GM19324 (cell line): Measurements from ENCODE around the gene CBR4.
A peak's percentile ranks its signal among the peaks of the same experiment; 100 is the strongest.
"Not testable (repeated sequence)": the region's sequence is repeated elsewhere in the genome, so short reads cannot be mapped to it uniquely, and the experiment has no call there.

ENCODE experiments used
- ATAC-seq: cut with Tn5 transposase; IDR thresholded peaks from one replicate; pipeline ENCODE4 v1.9.1; 2021; ENCODE audit warnings: mild to moderate bottlenecking, moderate library complexity; ENCODE audit not compliant: unreplicated experiment, low FRiP score

CBR4 gene

DNA sequence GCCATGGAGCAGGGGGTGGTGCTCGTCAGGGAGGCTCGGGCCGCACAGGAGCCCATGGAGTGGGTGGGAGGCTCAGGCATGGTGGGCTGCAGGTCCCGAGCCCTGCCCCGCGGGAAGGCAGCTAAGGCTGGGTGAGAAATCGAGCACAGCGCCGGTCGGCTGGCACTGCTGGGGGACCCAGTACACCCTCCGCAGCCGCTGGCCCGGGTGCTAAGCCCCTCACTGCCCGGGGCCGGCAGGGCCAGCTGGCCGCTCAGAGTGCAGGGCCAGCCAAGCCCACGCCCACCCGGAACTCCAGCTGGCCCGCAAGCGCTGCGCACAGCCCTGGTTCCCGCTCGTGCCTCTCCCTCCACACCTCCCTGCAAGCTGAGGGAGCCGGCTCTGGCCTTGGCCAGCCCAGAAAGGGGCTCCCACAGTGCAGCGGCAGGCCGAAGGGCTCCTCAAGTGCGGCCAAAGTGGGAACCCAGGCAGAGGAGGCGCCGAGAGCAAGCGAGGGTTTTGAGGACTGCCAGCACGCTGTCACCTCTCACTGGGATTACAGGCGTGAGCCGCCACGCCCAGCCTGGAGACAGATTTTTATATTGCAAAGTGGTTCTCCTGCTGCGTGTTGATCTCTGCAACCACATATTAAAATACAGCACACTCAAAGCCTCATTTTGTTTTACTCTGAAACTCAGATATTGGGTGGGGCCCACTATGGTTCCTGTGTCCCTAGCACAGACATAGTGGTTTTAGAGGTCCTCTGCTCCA lies 26.0 kb upstream of the CBR4 start:
- not testable (repeated sequence) for ATAC-seq

DNA sequence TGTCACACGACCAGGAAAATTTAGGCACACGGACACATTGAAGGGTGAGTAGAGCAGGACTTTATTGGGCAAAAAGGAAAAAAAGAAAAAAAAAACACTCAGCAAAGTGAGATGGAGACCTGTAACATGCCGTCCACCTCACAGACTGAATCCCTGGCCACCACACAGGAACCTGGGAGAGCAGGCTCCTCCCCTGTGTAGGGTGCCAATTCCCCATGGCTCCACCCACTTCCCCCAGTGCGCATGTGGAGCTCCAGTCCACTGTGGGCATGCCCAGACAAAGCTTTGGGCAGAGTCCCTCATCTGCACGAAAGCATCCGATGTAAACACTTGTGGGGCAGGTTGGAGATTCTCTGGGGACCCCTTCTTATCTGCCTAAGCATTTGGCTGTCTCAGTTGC lies 23.6 kb upstream of the CBR4 start:
- ATAC-seq, result no peak

DNA sequence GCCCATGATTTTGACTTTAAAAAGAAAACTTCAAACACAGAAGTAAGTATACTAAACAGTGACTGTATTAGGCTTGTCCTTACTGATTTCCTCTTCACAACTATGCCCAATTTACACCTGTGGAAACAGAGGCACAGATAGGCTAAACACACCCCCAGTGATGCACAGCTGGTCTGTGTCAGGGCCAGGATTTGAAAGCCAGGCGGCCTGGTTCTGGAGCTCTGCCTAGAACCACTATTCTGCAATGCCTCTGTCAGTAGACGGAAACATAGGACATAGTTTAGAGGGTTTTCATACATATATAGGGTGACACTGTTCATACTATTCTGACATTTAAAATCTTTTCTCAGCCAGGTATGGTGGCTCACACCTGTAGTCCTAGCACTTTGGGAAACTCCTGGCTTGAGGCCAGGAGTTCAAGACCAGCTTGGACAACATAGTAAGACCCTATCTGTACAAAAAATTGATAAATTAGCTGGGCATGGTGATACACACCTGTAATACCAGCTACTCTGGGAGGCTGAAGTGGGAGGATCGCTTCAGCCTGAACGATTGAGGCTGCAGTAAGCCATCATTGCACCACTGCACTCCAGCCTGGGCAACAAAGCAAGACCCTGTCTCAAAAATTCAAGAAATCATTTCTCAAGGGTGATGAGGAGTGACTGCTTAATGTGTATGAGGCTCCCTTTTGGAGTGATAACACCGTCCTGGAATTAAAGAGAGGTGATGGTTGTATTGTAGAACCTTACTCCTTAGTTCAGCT lies 23.0 kb upstream of the CBR4 start:
- ATAC-seq, result no peak

DNA sequence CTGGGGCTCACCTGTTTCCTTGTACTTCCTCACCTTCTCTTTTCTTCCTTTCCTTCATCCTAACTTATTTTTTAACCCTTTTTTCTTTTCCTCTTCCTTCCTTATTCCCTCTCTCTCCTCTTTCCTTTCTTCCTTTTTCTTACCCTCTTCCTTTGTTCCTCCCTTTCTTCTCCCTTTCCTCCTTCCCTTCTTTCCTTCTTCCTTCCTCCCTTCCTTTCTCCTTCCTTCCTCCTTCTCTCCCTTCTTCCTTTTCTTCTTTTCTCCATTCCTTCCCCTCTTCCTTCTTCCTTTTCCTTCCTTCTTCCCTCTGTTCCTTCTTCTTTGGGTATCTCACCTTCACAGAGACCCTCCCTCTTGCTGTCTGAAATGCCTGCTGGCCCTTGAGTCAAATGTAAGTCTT lies 22.1 kb upstream of the CBR4 start:
- no peak for ATAC-seq

DNA sequence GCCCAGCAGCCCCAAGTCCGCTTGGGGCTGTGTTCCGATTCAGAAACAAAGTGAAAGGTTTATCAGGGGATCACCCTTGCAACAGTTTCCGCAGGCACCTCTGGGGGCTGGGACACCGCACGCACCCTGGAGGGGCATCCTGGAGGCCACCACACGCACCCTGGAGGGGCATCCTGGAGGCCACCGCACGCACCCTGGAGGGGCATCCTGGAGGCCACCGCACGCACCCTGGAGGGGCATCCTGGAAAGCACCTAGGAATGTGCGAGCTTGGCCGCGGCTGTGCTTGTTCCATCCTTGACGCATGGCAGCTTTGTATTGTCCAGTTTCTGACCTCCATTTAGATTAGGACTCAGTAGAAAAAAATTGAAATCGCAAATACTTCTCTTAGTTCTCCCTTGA lies 21.3 kb upstream of the CBR4 start:
- ATAC-seq, result no peak

DNA sequence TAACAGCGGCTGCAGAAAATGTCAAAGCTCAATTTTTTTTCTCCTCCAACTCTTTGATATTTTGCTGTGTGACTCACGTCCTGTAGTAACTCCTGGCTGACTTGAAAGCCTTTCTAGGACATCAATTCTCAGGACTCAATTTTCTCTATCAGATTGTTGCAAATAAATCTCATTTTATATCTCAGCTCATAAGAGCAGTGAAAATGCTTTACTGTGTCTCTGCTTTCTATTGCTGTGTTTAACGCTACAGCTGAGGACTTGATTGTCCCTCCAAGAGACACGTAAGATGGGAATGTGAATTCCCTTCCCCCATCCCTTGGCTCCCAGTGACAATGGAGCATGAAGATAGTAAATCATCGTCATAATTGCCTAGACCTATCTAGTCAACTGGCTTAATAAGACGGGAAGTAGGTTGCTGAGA lies 20.5 kb upstream of the CBR4 start:
- ATAC-seq, result no peak

DNA sequence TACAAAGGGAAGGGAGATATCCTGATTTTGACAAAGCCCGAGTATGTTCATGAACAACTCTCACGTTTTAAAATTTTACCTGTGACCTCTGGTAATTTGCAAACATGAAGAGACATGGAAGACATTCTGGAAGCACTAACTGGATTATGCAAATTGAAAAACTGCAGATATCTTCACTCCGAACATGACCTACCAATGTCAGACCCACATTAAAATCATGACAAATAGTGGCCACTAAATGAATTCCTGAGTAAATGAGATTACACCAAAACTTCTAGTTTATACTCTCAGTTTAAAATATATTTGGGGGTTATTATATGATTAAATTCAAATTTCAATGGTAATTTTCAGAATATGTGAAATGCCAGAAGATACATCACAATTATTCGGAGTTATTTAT lies 19.9 kb upstream of the CBR4 start:
- ATAC-seq, result no peak

DNA sequence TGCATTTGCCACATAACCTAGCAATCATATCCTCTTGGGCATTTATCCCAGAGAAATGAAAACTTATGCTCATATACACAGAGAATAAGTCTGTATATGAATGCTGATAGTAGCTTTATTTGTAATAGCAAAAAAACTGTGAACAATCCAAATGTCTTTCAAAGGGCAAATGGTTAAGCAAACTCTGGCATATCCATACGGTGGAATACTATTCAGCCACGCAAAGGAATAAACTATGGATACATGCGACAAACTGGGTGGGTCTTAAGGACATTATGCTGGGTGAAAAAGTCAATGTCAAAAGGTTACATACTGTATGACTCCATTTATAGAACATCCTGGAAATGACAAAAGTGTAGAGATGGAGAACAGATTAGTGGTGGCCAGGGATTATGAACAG lies 17.6 kb upstream of the CBR4 start:
- no peak for ATAC-seq

DNA sequence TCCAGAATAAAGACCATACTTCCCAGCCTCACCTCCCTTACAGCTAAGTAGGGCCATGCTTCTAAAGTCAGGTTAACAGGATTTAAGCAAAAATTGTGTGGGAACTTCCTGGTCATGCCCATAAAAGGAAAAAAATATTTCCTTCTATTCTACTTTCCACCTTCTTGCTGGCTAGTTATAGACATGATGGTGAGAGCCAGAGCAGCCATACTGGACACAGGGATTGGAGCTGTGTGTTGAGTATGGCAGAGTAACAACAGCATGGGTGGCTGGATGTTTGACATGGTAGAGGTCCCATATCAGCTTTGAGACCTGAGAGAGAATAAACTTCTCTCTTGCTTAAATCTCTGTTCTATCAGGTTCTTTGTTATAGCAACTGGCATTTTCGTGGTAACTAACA lies 15.1 kb upstream of the CBR4 start:
- no peak for ATAC-seq

DNA sequence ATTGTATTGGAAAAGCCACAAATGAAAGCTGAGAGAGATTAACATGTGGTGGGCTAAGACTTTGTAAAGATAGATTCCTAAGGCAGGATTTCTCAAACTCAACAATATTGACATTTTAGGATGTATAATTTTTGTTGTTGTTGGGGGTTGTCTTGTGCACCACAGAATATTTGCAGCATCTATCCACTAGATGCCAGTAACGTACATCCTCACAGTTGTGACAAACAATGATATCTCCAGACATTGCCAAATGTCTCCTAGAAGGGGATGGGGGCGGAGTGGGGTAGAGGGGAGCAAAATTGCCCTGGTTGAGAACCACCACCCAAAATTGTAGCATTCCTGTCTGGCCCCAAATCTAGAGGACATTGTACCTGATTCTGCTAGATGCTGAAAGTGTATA lies 14.7 kb upstream of the CBR4 start:
- peak; percentile 66 for ATAC-seq

DNA sequence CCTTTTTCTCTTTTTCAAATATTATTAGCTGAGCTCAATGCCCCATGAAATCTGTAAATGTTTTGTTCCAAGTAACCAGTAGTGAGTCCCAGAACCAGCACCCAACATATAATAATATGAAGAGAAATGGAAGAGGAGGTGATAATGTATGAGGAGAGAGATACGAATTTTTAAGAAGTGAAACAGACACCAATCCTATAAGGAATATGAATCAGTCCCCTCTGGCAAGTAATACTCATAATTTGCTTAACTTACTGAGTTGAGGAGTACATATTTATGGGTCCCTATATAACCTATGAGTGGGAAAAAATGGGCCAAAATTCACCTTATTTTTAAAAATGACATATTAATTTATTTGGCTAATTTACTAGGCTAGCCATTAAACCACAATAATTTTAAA lies 8.4 kb upstream of the CBR4 start:
- no peak for ATAC-seq

DNA sequence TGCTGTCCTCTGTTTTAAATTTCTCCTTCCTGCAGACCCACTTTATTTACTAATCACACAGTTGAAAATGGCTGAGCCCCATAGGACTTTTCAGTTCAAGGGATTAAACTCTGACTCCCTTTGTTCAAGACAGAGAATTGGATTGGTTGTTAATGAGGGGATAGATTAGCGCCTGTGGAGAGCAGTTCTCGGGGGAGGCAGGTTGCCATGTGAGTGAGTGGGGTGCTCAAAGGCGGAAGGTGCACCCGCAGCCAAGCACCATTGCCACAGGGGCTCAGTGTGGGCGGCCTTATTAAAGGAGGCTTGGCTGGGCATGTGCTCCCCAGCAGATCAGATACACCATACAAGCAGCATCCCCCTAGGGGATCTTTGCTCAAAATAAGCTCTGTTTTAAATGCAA lies 7.9 kb upstream of the CBR4 start:
- ATAC-seq, result no peak

DNA sequence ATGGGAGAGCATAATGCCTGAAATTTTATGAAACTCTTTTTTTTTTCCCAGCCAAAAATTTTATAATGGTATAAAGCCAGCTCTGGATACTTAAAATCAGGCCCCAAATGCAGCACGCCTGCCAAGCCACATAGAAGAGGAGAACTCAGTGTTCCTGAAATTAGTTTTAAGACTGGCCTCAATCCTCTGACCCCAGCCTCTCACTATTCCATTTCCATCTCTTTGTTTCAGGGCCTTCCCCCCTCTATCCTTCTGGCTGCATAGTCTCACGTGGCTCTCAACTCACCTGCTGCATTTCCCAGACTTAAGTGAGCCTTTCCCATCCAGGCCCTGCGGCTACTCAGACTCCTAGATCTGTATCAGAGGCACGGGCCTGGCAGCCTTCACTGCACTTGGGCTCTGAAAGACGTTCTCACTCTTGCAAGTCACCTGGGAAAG lies 5.2 kb upstream of the CBR4 start:
- no peak for ATAC-seq

DNA sequence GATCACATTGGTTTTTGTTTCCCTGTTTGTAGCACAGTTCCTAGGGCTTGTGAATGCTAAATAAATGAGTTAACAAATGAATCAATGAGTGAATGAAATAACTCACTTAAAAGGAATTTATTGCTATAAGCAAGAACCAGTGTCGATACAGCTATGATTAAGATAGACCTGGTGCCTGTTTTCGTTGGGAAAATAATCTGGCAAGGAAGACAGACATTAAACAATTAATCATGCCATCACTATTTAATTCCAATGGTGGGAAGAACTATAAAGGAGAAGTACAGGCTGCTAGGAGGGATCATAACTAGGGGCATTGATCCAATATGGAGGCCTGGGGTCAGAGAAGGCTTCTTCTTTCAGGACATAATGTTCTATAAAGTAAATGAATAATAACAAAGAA lies 4.5 kb upstream of the CBR4 start:
- ATAC-seq, result no peak

DNA sequence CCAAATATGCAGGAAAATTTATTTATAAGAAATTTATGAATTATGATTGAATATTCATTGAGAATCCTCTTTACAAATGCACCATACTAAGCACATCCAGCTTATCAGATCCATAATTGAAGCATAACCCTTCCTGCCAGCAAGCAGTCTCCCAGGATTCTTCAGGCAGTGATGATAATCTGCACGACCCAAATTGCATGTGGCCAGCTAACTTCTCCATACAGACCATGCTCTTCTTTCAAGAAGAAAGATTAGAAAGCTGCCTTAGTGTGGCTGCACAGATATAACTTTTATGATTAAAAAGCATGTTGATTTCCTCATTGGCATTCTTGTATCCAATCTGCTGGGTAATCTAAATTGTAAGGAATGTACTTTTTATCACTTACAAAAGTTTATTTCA lies 3.3 kb upstream of the CBR4 start:
- ATAC-seq, result no peak

DNA sequence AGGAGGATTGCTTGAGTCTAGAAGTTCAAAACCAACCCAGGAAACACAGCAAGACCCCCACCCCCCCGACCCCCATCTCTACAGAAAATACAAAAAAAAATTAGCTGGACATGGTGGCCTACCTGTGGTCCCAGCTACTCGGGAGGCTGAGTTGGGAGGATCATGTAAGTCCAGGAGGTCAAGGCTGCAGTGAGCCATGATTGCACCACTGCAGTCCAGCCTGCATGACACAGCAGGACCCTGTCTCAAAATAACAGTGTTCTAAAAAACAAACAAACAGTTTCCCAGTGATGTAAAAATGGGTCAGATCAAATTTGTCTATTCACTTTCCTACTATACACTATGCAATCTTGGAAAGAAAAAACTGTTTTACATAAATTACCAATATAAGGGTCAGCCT lies 2.0 kb upstream of the CBR4 start:
- no peak for ATAC-seq

DNA sequence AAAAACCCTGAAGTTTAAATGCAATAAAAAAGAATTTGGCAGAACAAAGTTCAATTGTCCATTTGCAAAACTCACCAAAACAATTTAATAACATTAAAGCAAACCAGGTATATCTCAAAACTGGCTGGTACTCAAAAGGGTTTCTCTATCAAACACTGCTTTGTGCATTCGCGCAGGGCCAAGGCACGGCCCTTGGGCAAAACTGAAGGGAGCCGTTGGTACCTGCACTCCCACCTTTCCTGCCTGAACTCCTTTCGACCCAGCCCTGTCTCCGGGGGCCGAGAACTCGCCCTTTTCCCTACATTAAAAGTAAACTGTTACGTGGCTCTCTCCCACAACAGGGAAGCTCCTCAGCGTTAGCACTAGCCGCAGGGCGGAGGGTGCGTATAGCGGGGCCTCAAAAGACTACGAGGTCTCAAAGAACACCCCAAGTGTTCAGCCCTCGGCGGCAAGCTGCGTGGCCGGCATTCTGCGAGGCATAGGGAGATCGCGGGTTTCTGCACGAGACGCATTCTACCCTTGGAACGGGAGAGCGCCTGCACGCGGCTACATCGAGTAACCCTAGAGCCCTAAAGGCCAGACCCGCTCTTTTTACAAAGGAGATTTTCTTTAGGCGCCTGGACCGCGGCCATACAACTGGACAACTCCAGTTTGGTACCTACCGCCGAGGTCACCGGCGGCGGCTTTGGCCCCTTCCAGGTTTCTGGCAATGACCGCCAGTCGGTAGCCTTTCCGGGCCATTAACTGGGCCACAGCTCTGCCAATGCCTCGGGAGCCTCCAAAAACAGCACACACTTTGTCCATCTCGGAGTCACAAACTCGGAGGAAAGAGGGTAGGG lies 550 bp downstream of the CBR4 start:
- ATAC-seq, result peak; percentile 30

DNA sequence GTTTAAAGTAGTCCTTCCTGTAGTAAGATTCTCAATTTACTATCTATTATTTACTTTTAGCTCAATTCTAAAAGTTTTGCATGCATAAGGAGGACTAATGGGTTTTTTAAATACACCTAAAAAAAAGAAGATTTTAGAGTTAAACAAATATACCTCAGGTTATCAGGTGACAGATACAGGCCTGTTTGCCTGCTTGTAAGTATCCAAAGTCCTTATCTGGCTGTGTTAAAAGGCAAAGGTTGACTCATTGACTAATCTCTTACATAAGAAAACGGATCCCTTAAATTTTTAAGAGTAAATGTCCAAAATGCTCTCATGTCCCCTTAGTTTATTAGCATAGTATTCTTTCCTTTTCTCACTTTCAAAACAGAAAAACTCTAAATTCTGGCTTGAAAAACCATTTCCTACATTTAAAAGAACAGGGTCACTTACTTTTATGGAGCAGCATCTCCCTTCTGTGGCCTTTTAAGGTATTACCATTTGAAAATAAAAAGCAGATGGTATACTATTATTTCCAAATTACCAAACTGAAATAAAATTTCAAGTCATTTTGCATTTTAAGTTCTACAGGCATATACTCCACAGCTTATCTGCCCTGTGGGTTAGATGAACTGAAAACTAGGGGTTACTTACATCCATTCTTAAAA lies 4.5 kb downstream of the CBR4 start:
- no peak for ATAC-seq

DNA sequence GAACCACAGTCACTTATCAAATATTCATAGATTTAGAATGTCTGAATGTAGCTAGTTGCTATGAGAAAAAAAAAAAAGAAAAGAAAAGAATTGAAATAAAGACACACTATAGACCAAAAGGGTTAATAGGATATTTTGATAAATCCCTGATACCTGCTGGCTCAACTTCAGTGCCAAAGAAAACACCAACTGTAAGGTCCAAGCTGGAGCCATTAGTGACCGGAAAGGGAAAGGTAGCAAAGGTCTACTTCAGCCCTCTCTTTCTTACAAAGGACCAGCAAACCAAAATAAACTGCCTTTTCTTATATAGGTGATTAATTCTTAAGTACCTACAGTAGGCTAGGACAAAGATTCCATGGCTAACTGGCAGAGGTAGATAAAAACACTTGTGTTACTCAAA lies 9.7 kb downstream of the CBR4 start:
- ATAC-seq, result no peak

DNA sequence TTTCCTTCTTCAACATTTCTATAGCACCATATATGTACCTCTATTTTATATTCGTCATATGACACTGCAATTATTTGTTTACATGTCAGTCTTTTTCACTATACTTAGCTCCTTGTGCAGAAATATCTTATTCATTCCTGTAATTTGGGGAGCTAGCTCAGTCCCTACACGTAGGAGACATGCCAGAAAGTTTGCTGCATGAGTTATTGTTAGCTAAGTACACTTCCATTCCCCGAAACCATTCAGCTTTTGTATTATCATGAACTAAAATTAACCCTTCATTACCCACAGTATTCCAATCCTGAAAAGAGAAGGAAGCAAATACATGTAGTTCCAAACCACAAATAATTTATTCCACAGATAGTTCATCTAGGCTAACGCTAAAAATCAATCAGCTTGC lies 10.2 kb downstream of the CBR4 start:
- ATAC-seq, result no peak

DNA sequence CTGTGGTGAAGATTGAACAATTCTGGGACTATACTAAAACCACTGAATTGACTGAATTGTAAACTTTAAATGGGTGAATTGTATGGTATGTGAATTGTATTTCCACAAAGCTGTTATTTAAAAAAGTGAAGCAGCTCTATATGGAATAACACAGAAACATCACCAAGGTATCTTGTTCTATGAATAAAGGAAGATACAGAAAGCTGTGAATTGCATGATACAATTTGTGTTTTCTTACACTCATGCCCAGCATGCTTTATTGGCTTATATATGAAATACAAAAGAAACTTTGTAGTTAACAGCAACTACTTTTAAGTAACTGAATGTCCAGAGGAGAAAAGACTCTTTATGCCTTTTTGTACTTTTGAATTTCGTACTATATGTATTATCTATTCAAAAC lies 11.5 kb downstream of the CBR4 start:
- no peak for ATAC-seq
